ENCODE data around the gene DNAI2.
"Not testable (repeated sequence)": the region's sequence is repeated elsewhere in the genome, so short reads cannot be mapped to it uniquely, and the experiment has no call there.

DNAI2 gene

DNA sequence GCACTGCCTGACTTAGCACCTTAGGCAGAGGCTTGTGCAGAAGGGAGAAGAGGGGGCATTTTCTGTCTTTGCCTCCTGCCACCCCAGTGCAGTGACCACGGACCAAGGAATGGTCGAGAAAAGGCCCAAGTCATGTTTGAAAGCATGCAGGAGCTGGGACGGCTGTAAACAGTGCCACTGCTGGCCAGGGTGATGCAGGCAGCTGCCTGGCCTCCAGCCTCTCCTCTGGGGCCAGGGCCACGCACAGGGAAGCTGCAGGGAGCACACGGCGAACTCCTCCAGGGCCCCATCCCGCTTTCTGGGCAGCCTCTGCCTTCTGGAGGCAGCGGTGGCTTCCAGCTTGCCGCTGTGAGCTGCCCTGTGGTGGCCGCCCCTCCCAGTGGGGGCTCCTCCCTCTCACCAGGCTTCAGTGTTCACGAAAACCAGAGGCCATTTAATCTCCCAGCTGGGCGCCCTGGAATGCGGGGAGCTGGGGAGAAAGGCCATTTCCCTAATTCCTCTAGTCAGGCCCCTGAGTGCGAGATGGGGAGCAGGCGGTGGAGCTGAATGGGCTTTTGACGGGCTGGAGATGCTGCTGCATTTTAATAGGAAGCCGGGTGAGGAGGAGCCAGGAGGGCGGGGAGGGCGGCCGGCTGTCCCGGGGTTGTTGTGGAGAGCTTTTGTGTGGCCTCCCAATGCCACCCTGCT is 28.7 kb upstream of the DNAI2 start:
- DNase-seq, result peak; percentile 1

- no peak for DNase-seq
These were observed 28.2 kb upstream of the DNAI2 start for GRCh38 chr17:74245871-74246270.

DNA sequence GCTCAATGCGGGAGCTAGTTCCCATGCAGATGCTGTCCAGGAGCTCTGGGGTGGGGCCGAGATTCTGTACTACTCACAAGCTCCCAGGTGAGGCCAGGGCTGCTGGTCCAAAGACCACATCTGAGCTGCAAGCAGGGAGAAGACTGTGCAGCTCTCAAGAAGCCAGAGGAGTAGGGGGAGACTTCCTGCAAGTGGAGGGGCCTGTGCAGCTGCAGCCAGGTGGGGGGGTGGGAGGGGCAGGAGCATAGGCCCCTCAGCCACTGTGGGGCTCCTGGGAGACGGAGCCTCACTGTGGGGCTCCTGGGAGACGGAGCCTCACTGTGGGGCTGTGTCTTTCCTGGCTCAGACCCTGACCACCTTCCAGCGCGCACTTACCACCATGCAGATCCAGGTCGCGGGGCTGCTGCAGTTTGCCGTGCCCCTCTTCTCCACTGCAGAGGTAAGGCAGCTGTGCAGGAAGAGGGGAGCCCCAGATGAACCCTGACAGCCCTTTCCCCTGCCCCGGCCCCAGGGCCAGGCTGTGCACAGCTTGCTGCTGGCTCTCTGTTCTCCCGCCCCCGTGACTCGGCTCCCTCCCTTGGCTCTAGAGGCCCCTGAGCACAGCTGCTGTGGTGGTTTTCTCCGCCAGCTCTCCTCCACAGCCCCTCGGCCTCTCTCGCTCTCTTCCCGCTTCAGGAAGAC is 24.3 kb upstream of the DNAI2 start:
- no peak for DNase-seq

DNA sequence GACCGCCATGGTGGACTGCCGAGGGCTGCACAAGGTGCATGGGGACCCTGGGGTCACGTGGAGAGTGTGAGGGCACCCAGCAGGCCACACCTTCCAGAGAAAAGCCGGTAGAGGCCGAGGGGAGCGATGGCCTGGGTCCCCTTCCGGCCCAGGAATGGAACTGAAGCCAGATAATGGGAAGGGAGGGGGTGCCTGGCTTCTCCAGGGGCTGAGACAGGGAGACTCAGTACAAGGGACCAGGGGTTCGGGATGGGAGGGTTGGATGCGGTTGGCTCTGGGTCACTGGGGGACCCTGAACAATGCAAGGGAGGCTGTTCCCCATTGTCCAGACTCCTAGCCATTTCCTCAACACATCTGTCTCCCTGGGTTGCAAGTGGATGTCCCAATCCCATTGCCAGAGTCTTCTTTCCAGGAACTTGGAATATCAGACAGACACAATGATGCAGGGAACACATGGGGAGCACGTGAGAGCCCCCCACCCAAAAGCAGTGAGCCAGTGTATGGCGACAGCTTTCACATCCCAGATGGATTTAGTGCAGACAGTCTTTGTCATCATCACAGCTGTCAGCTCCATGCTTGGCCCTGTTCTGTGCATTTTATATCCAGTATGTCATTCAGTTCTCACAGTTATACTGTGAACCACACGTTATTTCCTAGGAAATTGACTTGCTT is 23.6 kb upstream of the DNAI2 start:
- DNase-seq, result no peak

DNA sequence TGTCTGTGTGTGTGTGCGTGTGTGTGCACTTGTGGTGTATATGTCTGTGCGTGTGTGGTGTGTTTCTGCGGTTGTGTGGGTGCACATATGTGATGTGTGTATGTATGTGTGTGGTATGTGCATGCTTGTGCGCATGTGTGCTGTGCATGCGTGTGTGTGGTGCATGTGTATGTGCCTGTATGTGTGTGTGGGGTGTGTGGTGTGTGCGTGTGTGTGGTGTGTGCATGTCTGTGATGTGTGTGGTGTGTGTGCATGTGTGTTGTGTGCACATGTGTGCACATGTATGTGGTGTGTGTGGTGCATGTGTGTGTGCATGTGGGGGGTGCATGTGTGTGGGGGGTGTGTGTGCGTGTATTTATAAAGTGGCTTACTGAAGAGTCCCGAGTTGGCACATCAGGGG is 23.0 kb upstream of the DNAI2 start:
- DNase-seq, result no peak

DNA sequence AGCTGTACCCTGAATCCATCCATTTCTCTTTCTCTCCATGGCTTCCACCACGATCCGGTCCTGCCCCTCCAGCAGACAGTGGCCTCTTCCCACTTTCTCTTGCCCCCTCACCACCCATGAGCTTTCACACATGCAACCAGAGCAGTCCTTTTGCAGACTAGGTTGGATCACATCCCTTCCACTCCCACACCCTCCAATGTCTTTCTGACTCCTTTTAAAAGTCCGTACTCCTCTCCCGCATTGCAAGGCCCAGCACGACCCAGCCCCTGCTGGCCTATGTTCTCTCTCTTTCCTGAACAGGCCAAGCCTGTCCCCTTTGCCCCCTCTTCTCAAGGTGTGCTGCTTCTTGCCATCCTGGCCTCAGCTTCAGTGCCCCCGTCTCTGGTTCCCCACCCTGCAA is 22.5 kb upstream of the DNAI2 start:
- DNase-seq, result no peak

- no peak for DNase-seq
These were observed 21.8 kb upstream of the DNAI2 start for GRCh38 chr17:74252211-74252610.

- no peak for DNase-seq
These were observed 21.0 kb upstream of the DNAI2 start for GRCh38 chr17:74253036-74253435.

- DNase-seq, result no peak
These were observed 16.7 kb upstream of the DNAI2 start for GRCh38 chr17:74257311-74257710.

DNA sequence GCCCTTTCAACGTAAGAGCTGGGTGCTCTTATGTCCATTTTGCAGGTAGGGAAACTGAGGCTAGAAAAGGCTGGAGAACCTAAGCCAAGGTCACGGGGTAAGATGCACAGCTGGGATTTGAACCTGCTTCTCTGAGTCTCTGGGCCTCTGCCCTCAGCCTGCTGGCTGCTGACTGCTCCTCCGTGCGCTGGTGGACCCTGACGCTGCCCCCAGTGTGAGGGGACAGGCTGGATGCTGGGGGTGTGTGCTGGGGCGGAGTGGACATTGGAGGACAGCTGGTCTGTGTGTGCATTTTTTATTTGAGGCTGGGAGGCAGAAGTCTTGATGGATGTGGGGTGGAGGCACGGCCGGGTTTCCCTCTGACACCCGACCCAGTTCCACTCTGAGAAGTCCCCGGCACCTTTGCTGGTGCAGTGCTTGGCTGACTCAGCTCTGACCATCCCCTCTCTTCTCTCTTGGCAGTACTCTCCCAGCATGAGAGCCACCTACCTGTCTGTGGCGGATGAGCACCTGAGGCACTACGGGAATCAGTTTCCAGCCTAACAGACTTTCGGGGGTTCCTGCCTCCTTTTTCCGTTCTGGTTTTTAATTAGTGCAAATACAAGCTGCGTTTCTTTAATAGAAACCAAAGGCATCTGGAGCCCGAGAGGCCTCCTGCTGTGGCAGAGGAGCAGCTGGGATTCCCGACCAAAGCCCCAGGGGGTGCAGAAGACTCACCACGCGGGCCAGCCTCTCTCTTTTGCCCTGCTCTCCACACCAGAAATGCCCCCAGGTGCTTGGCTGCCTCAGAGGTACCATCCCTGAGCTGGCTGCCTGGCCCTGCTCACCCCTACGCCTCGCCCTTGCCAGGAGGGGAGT is 14.1 kb upstream of the DNAI2 start:
- DNase-seq, result no peak

- no peak for DNase-seq
These were observed 13.5 kb upstream of the DNAI2 start for GRCh38 chr17:74260525-74260850.

- DNase-seq, result no peak
These were observed 11.4 kb upstream of the DNAI2 start for GRCh38 chr17:74262601-74263000.

GRCh38 chr17:74267054-74267453 is 7.0 kb upstream of the DNAI2 start:
- not testable (repeated sequence) for DNase-seq

DNA sequence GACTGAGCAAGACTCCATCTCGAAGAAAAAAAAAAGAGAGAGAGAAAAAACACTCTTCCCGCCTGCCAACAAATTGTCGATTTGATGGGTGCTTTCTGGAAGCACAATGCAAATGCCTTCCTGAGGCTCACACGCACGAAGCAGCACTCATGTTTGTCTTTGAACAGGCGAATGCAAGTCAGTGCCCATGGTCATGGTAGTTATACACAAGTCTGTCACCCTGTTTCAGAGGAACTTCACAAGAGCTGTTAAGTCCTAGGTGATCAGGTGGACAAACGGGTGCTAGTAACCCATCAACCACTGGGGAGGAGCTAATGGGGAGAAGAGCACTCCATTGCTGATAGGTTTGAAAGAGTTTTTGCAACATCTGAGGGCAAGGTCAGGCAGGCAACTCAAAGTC is 6.5 kb upstream of the DNAI2 start:
- no peak for DNase-seq

DNA sequence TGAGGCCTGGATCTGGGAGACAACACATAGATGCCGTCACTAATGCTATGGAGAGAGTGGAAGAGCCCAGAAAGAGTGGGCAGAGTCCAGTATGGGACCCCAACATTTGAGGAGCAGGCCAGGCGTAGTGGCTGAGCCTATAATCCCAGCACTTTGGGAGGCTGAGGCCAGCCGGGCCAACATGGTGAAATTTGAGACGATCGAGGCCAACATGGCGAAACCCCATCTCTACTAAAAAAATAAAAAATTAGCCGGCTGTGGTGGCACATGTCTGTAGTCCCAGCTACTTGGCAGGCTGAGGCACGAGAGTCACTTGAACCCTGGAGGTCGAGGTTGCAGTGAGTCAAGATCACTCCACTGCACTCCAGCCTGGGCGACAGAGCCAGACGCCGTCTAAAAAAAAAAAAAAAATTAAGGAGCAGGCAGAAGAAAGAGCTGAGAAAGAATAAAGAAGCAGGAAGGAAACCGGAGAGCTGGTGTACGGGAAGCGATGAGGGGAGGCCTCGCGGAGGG is 6.0 kb upstream of the DNAI2 start:
- DNase-seq, result no peak

GRCh38 chr17:74268558-74268957 is 5.5 kb upstream of the DNAI2 start:
- DNase-seq, result no peak

DNA sequence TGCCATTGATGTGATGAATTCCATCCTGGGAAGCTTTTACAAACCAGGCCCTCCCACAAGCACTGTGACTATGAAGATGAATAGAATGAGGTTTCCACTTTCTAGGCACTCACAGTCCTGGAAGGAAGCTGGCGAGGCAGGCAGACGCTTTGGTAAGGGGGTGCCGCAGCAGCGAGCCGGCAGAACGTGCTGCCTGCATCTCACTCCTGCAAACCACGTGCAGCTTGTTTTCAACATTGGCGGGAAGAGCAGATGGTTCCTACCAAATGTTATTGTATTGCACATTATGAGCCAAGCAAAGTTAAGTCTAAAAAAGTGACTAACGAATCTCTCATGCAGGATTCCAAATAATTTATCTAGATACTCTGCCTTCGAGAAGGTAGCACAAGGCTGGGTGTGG is 3.7 kb upstream of the DNAI2 start:
- DNase-seq, result no peak

DNA sequence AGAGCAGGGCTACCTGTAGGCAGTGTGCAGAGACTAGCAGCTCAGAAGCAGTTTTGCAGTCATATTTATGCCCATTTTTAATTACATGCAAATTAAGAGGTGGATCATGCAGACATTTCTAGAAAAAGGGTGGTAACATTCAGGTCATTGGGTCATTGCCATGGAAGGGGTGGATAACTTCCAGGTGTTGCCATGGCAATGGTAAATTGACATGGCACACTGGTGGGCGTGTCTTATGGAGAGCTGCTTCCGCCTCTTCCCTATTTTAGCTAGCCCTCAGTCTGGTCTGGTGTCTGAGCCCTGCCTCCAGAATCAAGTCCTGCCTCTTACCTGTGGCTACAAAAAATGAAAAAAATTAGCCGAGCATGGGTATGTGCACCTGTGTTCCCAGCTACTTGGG is 2.8 kb upstream of the DNAI2 start:
- no peak for DNase-seq

- DNase-seq, result no peak
These were observed 2.0 kb upstream of the DNAI2 start for GRCh38 chr17:74271901-74272561.

DNA sequence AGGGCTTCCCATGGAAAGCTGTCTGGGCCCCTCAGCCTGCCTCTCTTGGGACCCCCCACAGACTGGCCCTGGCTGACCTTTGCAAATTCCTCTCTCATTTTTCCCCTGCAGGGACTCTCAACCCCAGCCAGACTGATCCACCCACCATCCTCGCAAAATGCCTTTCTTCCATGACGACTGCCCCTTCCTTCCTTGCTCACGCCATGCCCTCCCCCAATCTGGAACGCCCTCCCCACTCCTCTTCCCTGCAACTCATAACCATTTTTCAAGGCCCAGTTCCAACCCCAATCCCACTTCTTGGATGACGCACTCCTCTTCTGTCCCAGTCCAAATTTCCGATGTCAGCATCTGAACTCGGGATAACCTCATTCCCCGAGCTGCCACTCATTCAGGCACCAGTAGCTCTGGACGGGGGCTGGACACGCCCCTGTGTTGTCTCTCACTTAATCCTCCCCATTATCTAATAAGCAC is 1.3 kb upstream of the DNAI2 start:
- peak; percentile 22 for DNase-seq

GRCh38 chr17:74274709-74275340 is 791 bp downstream of the DNAI2 start:
- no peak for DNase-seq

DNA sequence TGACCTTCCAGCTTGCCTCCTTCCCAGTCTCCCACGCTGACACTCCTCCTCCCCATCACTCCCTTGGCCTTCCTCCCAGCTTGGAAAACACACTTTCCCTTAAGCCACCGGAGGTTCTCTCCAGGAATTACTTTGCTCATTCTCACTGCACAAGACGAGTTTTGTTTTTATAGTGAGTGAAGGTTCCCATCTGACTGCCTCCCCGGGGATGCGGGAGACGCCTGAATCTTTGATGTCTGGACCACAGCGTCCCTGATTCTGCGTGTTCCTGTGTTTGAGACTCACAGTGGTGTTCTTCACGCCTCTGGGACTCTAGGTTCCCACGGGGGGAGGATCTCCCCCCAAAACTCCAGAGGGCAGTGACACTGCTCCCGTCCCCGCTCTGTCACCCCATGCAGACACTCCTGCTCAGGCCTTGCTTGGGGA is 2.0 kb downstream of the DNAI2 start:
- no peak for DNase-seq
